ENCODE measurements around the gene GPS1. TPM values are rescaled to one million over a fixed set of nuclear protein-coding genes. Genes with fewer than 3 reads are reported as not detected.

Gene GPS1
- total and polyA plus RNA-seq, 2 of the 4 experiments (the other 2 are of a cell fraction), result 157 to 181 TPM

DNA sequence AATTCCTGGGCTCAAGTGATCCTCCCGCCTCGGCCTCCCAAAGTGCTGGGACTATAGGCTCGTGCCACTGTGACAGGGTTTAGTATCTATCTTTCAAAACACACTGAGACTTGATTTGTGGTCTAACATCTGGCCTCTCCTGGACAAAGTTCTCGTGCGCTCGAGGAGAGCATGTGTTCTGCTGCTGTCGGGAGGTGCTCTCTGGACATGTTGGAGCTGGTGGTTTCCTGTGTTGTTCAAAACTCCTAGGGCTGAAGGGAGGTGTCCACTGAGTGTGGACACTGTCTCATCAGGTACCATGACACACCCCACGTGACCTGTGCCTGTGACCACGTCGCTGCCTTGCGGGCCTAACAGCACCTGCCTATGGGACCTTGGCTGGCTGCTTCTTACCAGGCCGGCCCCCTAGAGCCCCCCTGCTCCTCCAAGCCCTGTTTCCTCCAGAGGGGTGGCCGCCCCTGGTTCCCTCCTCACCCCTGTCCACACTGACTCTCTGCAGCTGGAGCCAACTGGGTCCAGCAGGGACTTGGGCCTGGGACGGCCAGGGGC lies 5.7 kb upstream of the GPS1 start:
- no peak overlapping the region for H3K18ac ChIP-seq (ENCODE audit: low read depth, low read length)
- no peak overlapping the region for H3K23ac ChIP-seq (ENCODE audit: low read depth, low read length)
- no peak overlapping the region for H3K9ac ChIP-seq (ENCODE audit: low read depth, low read length)
- H4K91ac ChIP-seq (ENCODE audit: insufficient read depth, low read depth, low read length), result no peak overlapping the region
- POLR2A ChIA-PET (ENCODE audit: unreplicated experiment), result no interaction called here
- DNase-seq (no peak), ATAC-seq (ENCODE audit: low read depth) (no peak)
- H2BK5ac ChIP-seq (ENCODE audit: low read depth, low read length, poor library complexity, severe bottlenecking), result no peak overlapping the region
- no peak overlapping the region for H3K27ac ChIP-seq (ENCODE audit: insufficient read depth, low read length)
- H2AK5ac ChIP-seq (ENCODE audit: low read depth, low read length), result no peak overlapping the region
- peaks cover 10% of the 10 kb centered on the region for H3K4me1 ChIP-seq (ENCODE audit: control insufficient read depth, insufficient read depth, low read length)
- H3K4me2 ChIP-seq (ENCODE audit: low read depth, low read length), result no peak overlapping the region
- WGBS, 2 experiments (ENCODE audit: extremely low coverage in 2 of 2, insufficient read length in 1 of 2), result 90% methylated on average over 8 of the region's 14 CpGs; no CpG with 5 or more reads in 1 of the 2 experiments
- H3K36me3 ChIP-seq (ENCODE audit: control insufficient read depth, insufficient read depth, low read length), result peaks cover 30% of the 10 kb centered on the region
- H3K14ac ChIP-seq (replicated peaks; ENCODE audit: low read depth, low read length), result no peak overlapping the region
- H4K20me1 ChIP-seq (ENCODE audit: insufficient read depth, low read length), result peaks cover 3% of the 10 kb centered on the region
- no peak overlapping the region for H2BK120ac ChIP-seq (ENCODE audit: low read depth, low read length)
- no peak overlapping the region for H2BK20ac ChIP-seq (ENCODE audit: low read depth, low read length)
- no peak overlapping the region for H4K8ac ChIP-seq (ENCODE audit: low read depth in 2 of 2, low read length in 2 of 2)
- no peaks in the 10 kb centered on the region for H3K9me3 ChIP-seq (ENCODE audit: control insufficient read depth, insufficient read depth, low read length)
- H3K79me1 ChIP-seq (ENCODE audit: low read depth in 1 of 2, low read length in 2 of 2), result peaks cover 10 to 15% of the 10 kb centered on the region in 2 experiments
- no peak overlapping the region for H3K56ac ChIP-seq (ENCODE audit: extremely low read depth, insufficient read depth, low read length)
- no peak overlapping the region for H4K5ac ChIP-seq (ENCODE audit: low read depth, low read length)
- dilution Hi-C loops (cut with HindIII; ENCODE audit: low sequenced_read_pairs, unreplicated experiment) (no loop called here), in situ Hi-C loops (cut with MboI; ENCODE audit: low sequenced_read_pairs) (no loop called here), intact Hi-C loops (cut with micrococcal nuclease) (no loop called here)
- H2AFZ ChIP-seq (replicated peaks; ENCODE audit: low read length, poor library complexity), result no peak overlapping the region
- TF ChIP-seq, protein P1, sequence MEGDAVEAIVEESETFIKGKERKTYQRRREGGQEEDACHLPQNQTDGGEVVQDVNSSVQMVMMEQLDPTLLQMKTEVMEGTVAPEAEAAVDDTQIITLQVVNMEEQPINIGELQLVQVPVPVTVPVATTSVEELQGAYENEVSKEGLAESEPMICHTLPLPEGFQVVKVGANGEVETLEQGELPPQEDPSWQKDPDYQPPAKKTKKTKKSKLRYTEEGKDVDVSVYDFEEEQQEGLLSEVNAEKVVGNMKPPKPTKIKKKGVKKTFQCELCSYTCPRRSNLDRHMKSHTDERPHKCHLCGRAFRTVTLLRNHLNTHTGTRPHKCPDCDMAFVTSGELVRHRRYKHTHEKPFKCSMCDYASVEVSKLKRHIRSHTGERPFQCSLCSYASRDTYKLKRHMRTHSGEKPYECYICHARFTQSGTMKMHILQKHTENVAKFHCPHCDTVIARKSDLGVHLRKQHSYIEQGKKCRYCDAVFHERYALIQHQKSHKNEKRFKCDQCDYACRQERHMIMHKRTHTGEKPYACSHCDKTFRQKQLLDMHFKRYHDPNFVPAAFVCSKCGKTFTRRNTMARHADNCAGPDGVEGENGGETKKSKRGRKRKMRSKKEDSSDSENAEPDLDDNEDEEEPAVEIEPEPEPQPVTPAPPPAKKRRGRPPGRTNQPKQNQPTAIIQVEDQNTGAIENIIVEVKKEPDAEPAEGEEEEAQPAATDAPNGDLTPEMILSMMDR (conservative IDR thresholded peaks at IDR 0.05; ENCODE audit: low read depth, low read length), result no peak
- TF ChIP-seq MXI1 (IDR thresholded peaks at IDR 0.05; ENCODE audit: borderline replicate concordance, low read depth, low read length) (no peak), FOS (IDR thresholded peaks at IDR 0.05; ENCODE audit: low read depth, low read length) (no peak), MAZ (IDR thresholded peaks at IDR 0.05; ENCODE audit: borderline replicate concordance, low read depth, low read length) (no peak), SMC3 (IDR thresholded peaks at IDR 0.05; ENCODE audit: low read depth, low read length) (no peak), CEBPB (IDR thresholded peaks at IDR 0.05; ENCODE audit: low read depth, low read length) (no peak), POLR2A (IDR thresholded peaks at IDR 0.05; ENCODE audit: low read depth, low read length) (no peak), RAD21 (IDR thresholded peaks at IDR 0.05; ENCODE audit: low read length) (no peak)
- TF ChIP-seq, protein P2, sequence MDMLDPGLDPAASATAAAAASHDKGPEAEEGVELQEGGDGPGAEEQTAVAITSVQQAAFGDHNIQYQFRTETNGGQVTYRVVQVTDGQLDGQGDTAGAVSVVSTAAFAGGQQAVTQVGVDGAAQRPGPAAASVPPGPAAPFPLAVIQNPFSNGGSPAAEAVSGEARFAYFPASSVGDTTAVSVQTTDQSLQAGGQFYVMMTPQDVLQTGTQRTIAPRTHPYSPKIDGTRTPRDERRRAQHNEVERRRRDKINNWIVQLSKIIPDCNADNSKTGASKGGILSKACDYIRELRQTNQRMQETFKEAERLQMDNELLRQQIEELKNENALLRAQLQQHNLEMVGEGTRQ (IDR thresholded peaks at IDR 0.05; ENCODE audit: low read depth, low read length), result no peak
- H3K4me3 ChIP-seq (ENCODE audit: insufficient read depth, low read depth, low read length), result no peak overlapping the region
- H2BK15ac ChIP-seq (ENCODE audit: low read depth, low read length), result no peak overlapping the region
- no peaks in the 10 kb centered on the region for H3K27me3 ChIP-seq (ENCODE audit: control insufficient read depth, insufficient read depth, low read length)
- no peak overlapping the region for H2AK9ac ChIP-seq (replicated peaks; ENCODE audit: low read depth, low read length, poor library complexity)
- peaks cover 14% of the 10 kb centered on the region for H3K9me1 ChIP-seq (ENCODE audit: insufficient read depth, low read length)
- no TSS peak for BruUV-seq (replicated peaks)
- CTCF ChIA-PET, result no interaction called here
- no peak overlapping the region for H3K4ac ChIP-seq (ENCODE audit: low read depth, low read length)

All from IMR-90 (cell line).